WTC11 (cell line): ENCODE results near the gene FOXP1. TPM values are rescaled to one million over a fixed set of nuclear protein-coding genes. Genes with fewer than 3 reads are reported as not detected.

Experiments used
- ATAC-seq: fragments of 200-7000 bp; cut with Tn5 transposase; 2 replicates; pipeline ENCODE4 v1.10.0; 2021; ENCODE audit warnings: mild to moderate bottlenecking, moderate library complexity
- CTCF ChIA-PET: fragments of 300-600 bp; sonication (Branson Sonifier 250); formaldehyde crosslinking; loops from one replicate; lab custom pipeline; 2021; ENCODE audit warnings: antibody characterized with exemption; lab: Charles Lee
- POLR2A ChIA-PET: fragments of 350-600 bp; sonication (Branson Sonifier 250); formaldehyde crosslinking; loops from one replicate; lab custom pipeline; 2021; ENCODE audit warnings: antibody characterized with exemption; lab: Charles Lee
- DNase-seq: peaks from one replicate; pipeline ENCODE4 v3.0.0; 2021; ENCODE audit warnings: low spot score
- H3K27ac Mint-ChIP-seq: 2 replicates; pipeline ENCODE4 v1.8.0; 2021; ENCODE audit warnings: mixed read lengths
- H3K27me3 Mint-ChIP-seq: 2 replicates; pipeline ENCODE4 v1.8.0; 2021; ENCODE audit warnings: low read depth, mild to moderate bottlenecking, moderate library complexity, mixed read lengths
- H3K36me3 Mint-ChIP-seq: 2 replicates; pipeline ENCODE4 v1.8.0; 2021; ENCODE audit warnings: mixed read lengths
- H3K4me1 Mint-ChIP-seq: 2 replicates; pipeline ENCODE4 v1.8.0; 2022; ENCODE audit warnings: mixed read lengths
- H3K4me3 Mint-ChIP-seq: 2 replicates; pipeline ENCODE4 v1.8.0; 2021; ENCODE audit warnings: mild to moderate bottlenecking, moderate library complexity, mixed read lengths
- H3K9me3 Mint-ChIP-seq: 2 replicates; pipeline ENCODE4 v1.8.0; 2021; ENCODE audit warnings: mixed read lengths
- AFF4 ChIP-seq: sonication (generic); formaldehyde crosslinking; IDR thresholded peaks from 2 replicates; pipeline ENCODE4 v1.8.1; 2023; ENCODE audit warnings: mild to moderate bottlenecking, missing genetic modification reagents, borderline replicate concordance
- ARID4B ChIP-seq: sonication (generic); formaldehyde crosslinking; IDR thresholded peaks from 2 replicates; pipeline ENCODE4 v1.8.0; 2023; ENCODE audit warnings: missing genetic modification reagents, mild to moderate bottlenecking, borderline replicate concordance
- E2F5 ChIP-seq: sonication (generic); formaldehyde crosslinking; IDR thresholded peaks from 2 replicates; pipeline ENCODE4 v1.8.1; 2022; ENCODE audit warnings: mild to moderate bottlenecking, moderate library complexity, missing genetic modification reagents
- GABPB1 ChIP-seq: sonication (generic); formaldehyde crosslinking; IDR thresholded peaks from 2 replicates; pipeline ENCODE4 v1.8.1; 2023; ENCODE audit warnings: mild to moderate bottlenecking, missing genetic modification reagents
- GTF2I ChIP-seq: fragments of 250-450 bp; sonication (Bioruptor Pico); conservative IDR thresholded peaks from 2 replicates; pipeline ENCODE4 v1.4.0; 2021; ENCODE audit warnings: mild to moderate bottlenecking
- IRF2 ChIP-seq: sonication (generic); formaldehyde crosslinking; IDR thresholded peaks from 2 replicates; pipeline ENCODE4 v1.8.0; 2022; ENCODE audit warnings: low read depth, missing genetic modification reagents, borderline replicate concordance
- NFE2L1 ChIP-seq: sonication (generic); formaldehyde crosslinking; IDR thresholded peaks from 2 replicates; pipeline ENCODE4 v1.8.1; 2023; ENCODE audit warnings: missing genetic modification reagents
- ZBTB21 ChIP-seq: sonication (generic); formaldehyde crosslinking; IDR thresholded peaks from 2 replicates; pipeline ENCODE4 v1.8.1; 2023; ENCODE audit warnings: mild to moderate bottlenecking, missing genetic modification reagents, borderline replicate concordance
- ZNF416 ChIP-seq: fragments of 250-450 bp; sonication (Bioruptor Pico); IDR thresholded peaks from 2 replicates; pipeline ENCODE4 v1.9.0; 2021; ENCODE audit warnings: mild to moderate bottlenecking, inconsistent platforms
- ZNF532 ChIP-seq: fragments of 250-450 bp; sonication (Bioruptor Pico); IDR thresholded peaks from 2 replicates; pipeline ENCODE4 v1.9.0; 2021; ENCODE audit warnings: mild to moderate bottlenecking, borderline replicate concordance
- total RNA-seq: library from RNA; stranded (reverse); gene quantifications from 3 replicates; pipeline ENCODE4 v1.2.3, GENCODE V29; 2021
- TF ChIP-seq, protein P1 (sequence below): sonication (generic); formaldehyde crosslinking; IDR thresholded peaks from 2 replicates; pipeline ENCODE4 v1.8.0; 2022; ENCODE audit warnings: mild to moderate bottlenecking, missing genetic modification reagents
- TF ChIP-seq, protein P2 (sequence below): sonication (generic); formaldehyde crosslinking; IDR thresholded peaks from 2 replicates; pipeline ENCODE4 v1.8.1; 2023; ENCODE audit warnings: mild to moderate bottlenecking, moderate library complexity, missing genetic modification reagents

The FOXP1 gene
- total RNA-seq, 1 experiment from 2014 or later: 25.8 TPM

DNA sequence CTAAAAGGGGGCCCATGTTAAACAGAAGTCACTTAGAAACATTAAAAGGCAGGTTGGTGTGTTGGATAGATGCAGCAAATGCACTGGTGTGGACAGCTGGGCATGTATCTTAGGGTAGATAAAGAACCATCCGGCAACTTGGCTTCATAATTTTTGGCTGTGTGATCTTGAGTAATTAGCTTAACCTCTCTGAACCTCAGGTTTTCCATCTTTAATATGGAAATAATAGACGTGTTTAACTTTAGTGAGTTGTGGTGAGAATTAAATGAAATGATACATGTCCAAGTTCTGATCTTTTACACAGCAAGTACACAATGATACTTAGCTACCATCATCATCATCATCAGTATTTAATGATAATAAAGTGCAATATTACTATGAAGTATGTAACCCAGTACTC, 330.4 kb downstream of the FOXP1 start (continued):
- no peak for TF ChIP-seq ZNF532 (CRISPR knock-in tag)
- TF ChIP-seq AFF4 (CRISPR knock-in tag): no peak

DNA sequence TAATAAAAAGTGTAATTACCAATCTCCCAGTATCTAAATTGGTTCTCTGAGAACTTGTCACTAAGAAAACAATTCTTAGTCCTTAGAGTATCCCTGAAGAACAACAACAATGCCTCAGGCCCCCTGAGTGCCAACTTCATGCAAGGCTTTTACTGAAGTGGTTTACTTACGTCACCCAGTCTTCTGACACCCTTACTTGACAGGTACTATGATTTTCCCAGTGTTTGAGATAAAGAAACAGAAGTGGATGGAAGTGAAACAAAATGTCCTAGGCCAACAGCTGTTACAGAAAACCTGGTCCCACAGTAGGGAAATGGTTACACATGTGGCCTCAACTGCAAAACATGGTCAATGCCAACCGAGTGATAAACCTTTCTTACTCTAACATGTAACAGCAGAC, 331.1 kb downstream of the FOXP1 start:
- POLR2A ChIA-PET: no interaction called here
- peaks cover 12% of the 10 kb centered on the region for H3K4me1 Mint-ChIP-seq
- ATAC-seq (no peak), DNase-seq (no peak)
- CTCF ChIA-PET: no interaction called here
- H3K27me3 Mint-ChIP-seq: no peaks in the 10 kb centered on the region
- no peak overlapping the region for H3K27ac Mint-ChIP-seq
- no peak overlapping the region for H3K4me3 Mint-ChIP-seq
- H3K9me3 Mint-ChIP-seq: no peaks in the 10 kb centered on the region
- no peaks in the 10 kb centered on the region for H3K36me3 Mint-ChIP-seq
- TF ChIP-seq GABPB1 (CRISPR knock-in tag) (no peak), ZBTB21 (CRISPR knock-in tag) (no peak), IRF2 (CRISPR knock-in tag) (no peak), GTF2I (CRISPR knock-in tag) (no peak), ARID4B (no peak), E2F5 (CRISPR knock-in tag) (no peak), ZNF416 (CRISPR knock-in tag) (no peak), NFE2L1 (CRISPR knock-in tag) (no peak)
- TF ChIP-seq, protein P1, sequence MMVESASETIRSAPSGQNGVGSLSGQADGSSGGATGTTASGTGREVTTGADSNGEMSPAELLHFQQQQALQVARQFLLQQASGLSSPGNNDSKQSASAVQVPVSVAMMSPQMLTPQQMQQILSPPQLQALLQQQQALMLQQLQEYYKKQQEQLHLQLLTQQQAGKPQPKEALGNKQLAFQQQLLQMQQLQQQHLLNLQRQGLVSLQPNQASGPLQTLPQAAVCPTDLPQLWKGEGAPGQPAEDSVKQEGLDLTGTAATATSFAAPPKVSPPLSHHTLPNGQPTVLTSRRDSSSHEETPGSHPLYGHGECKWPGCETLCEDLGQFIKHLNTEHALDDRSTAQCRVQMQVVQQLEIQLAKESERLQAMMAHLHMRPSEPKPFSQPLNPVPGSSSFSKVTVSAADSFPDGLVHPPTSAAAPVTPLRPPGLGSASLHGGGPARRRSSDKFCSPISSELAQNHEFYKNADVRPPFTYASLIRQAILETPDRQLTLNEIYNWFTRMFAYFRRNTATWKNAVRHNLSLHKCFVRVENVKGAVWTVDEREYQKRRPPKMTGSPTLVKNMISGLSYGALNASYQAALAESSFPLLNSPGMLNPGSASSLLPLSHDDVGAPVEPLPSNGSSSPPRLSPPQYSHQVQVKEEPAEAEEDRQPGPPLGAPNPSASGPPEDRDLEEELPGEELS: no peak
- TF ChIP-seq, protein P2, sequence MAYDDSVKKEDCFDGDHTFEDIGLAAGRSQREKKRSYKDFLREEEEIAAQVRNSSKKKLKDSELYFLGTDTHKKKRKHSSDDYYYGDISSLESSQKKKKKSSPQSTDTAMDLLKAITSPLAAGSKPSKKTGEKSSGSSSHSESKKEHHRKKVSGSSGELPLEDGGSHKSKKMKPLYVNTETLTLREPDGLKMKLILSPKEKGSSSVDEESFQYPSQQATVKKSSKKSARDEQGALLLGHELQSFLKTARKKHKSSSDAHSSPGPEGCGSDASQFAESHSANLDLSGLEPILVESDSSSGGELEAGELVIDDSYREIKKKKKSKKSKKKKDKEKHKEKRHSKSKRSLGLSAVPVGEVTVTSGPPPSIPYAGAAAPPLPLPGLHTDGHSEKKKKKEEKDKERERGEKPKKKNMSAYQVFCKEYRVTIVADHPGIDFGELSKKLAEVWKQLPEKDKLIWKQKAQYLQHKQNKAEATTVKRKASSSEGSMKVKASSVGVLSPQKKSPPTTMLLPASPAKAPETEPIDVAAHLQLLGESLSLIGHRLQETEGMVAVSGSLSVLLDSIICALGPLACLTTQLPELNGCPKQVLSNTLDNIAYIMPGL: no peak
- TF ChIP-seq, all 79 proteins: peak for 0
